Measurements from ENCODE around the gene DOCK3.
A peak's percentile ranks its signal among the peaks of the same experiment; 100 is the strongest.
"Not testable (repeated sequence)": the region's sequence is repeated elsewhere in the genome, so short reads cannot be mapped to it uniquely, and the experiment has no call there.

The DOCK3 gene

DNA sequence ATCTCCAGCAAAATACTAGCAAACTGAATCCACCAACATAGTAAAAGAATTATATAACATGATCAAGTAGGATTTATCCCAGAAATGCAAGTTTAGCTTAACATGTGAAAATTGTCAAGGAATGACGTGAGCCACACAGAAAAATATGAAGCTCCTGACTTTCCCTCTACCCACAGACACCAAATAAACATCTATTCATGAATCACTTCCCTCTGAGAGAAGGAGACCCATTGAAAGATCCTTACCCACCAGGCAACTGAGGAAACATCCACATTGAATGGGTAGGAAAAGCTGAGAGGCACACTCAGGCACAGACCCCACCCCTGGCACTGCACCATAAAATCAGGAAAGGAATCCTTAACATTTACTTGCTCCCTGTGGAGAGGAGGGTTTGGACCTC, 608.2 kb downstream of the DOCK3 start:
- Mint-ChIP-seq H3K27me3 (peaks cover 39% of the 10 kb centered on the region), H3K36me3 (peaks cover 7% of the 10 kb centered on the region), H3K4me3 (no peak overlapping the region), H3K9me3 (peaks cover 12% of the 10 kb centered on the region), H3K4me1 (no peaks in the 10 kb centered on the region), H3K27ac (no peak overlapping the region)
- no peak for ATAC-seq

DNA sequence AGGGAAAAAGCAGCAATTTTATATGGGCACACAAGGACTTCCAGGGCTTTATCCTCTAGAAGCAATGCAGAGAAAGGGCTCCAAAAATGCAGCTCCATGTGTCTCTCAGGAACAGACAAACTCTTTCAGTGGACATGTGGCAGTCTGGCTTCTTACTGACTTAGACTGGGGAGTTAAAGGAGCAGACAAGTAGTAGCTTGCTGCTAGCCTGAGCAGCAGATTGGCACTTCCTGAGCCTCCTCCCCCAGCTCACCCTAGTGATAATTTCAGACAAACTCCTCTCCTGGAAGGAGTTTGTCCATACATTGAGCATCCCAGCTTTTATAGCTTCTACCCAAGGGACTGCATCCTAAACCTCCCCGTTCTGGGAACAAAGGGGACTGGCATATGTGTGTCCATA, 608.7 kb downstream of the DOCK3 start:
- Mint-ChIP-seq H3K4me3 (no peak overlapping the region), H3K27me3 (peaks cover 39% of the 10 kb centered on the region), H3K36me3 (peaks cover 7% of the 10 kb centered on the region), H3K9me3 (peaks cover 12% of the 10 kb centered on the region), H3K27ac (no peak overlapping the region), H3K4me1 (no peaks in the 10 kb centered on the region)
- no peak for ATAC-seq

DNA sequence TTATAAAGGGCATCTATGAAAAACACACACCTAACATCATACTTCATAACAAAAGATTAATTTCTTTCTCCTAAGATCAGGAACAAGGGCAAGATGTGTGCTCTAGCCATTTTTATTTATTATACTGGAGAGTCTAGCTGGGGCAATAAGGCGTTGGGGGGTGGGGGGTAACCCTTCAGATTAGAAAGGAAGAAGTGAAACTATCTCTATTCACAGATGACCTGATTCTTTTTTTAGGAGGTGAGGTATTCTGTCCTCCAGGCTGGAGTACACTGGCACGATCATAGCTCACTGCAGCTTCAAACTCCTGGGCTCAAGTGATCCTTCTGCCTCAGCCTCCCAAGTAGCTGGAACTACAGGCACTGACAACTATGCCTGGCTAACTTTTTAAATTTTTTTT, 620.9 kb downstream of the DOCK3 start:
- peak; percentile 93 for ATAC-seq
- Mint-ChIP-seq H3K36me3 (peaks cover 7% of the 10 kb centered on the region), H3K27me3 (peaks cover 15% of the 10 kb centered on the region), H3K4me1 (peaks cover 15% of the 10 kb centered on the region), H3K4me3 (no peak overlapping the region), H3K27ac (no peak overlapping the region), H3K9me3 (peaks cover 9% of the 10 kb centered on the region)

DNA sequence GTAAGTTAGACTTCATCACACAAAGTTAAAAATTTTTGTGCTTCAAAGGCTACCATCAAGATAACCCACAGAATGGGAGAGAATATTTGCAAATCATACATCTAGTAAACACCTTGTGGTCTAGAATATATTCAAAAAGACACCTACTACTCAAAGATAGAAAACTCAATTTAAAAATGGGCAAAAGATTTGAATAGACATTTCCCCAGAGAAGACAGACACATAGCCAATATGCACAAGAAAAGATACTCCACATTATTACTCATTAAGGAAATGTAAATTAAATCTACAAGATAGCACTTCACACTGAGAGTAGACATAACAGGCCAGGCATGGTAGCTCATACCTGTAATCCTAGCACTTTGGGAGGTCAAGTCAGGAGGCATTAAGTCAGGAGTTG, 622.6 kb downstream of the DOCK3 start:
- H3K36me3 Mint-ChIP-seq: peaks cover 11% of the 10 kb centered on the region
- peaks cover 13% of the 10 kb centered on the region for H3K9me3 Mint-ChIP-seq
- peaks cover 15% of the 10 kb centered on the region for H3K4me1 Mint-ChIP-seq
- H3K27me3 Mint-ChIP-seq: peaks cover 24% of the 10 kb centered on the region
- H3K4me3 Mint-ChIP-seq: no peak overlapping the region
- ATAC-seq: no peak
- no peak overlapping the region for H3K27ac Mint-ChIP-seq

GRCh38 chr3:51304230-51304629, 629.5 kb downstream of the DOCK3 start:
- Mint-ChIP-seq H3K4me3 (no peak overlapping the region), H3K36me3 (peaks cover 20% of the 10 kb centered on the region), H3K9me3 (peaks cover 28% of the 10 kb centered on the region), H3K27ac (no peak overlapping the region), H3K4me1 (no peaks in the 10 kb centered on the region), H3K27me3 (peaks cover 60% of the 10 kb centered on the region)
- no peak for ATAC-seq

GRCh38 chr3:51306093-51306492, 631.4 kb downstream of the DOCK3 start:
- peaks cover 49% of the 10 kb centered on the region for H3K27me3 Mint-ChIP-seq
- no peak overlapping the region for H3K4me3 Mint-ChIP-seq

GRCh38 chr3:51307458-51307857, 632.7 kb downstream of the DOCK3 start:
- Mint-ChIP-seq H3K9me3 (peaks cover 15% of the 10 kb centered on the region), H3K4me1 (no peaks in the 10 kb centered on the region), H3K27ac (no peak overlapping the region), H3K36me3 (peaks cover 7% of the 10 kb centered on the region), H3K4me3 (no peak overlapping the region), H3K27me3 (peaks cover 35% of the 10 kb centered on the region)
- no peak for ATAC-seq

More at GRCh38 chr3:51306093-51306492, 631.4 kb downstream of the DOCK3 start:
- peaks cover 27% of the 10 kb centered on the region for H3K9me3 Mint-ChIP-seq
- H3K27ac Mint-ChIP-seq: no peak overlapping the region
- no peak for ATAC-seq
- no peaks in the 10 kb centered on the region for H3K4me1 Mint-ChIP-seq
- H3K36me3 Mint-ChIP-seq: peaks cover 19% of the 10 kb centered on the region

GRCh38 chr3:51307945-51308607, 633.3 kb downstream of the DOCK3 start:
- H3K9me3 Mint-ChIP-seq: peaks cover 11% of the 10 kb centered on the region
- ATAC-seq, H3K4me1 Mint-ChIP-seq, H3K36me3 Mint-ChIP-seq, H3K27ac Mint-ChIP-seq, H3K4me3 Mint-ChIP-seq: not testable (repeated sequence)
- H3K27me3 Mint-ChIP-seq: peaks cover 29% of the 10 kb centered on the region

DNA sequence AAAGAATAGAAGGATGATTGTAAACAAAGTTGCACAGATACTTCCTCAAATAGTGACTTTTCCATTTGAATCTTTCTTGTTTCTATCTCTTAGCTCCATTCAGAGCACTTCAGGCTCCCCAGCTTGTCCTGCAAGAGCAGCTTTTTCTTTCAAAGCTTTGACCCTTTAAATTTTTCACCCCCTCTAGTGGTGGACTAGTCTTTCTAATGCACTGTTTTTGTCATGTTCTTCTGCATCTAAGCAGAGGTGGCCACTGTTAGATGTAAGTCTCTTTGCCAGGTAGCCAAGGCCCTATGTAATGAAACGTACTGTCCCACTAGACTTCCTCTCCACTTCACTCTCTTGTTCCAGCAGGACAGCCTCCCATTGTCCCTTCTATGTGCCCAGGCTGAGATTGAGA, 636.3 kb downstream of the DOCK3 start:
- ATAC-seq: no peak
- H3K9me3 Mint-ChIP-seq: peaks cover 5% of the 10 kb centered on the region
- peaks cover 9% of the 10 kb centered on the region for H3K27me3 Mint-ChIP-seq

DNA sequence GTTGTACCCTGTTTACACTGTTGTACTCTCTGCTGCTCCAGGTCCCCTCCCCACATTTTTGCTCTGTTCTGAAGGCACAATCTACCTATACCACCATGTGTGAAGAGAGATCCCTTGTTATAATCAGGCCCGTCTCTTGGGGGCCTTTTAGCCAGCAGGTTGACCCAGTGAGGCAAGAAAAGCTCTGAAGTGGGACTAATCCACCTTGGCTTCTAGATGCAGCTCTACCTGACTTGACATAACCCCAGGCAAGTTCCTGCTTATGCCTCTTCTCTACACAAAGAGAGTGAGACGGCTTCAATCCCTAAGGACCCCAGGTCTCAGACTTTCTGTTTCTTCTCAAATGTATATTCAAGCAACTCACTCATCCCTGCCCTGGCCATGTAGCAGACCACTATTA, 653.5 kb downstream of the DOCK3 start:
- H3K4me3 Mint-ChIP-seq: no peak overlapping the region
- H3K4me1 Mint-ChIP-seq: no peaks in the 10 kb centered on the region
- H3K9me3 Mint-ChIP-seq: peaks cover 3% of the 10 kb centered on the region
- peaks cover 7% of the 10 kb centered on the region for H3K27me3 Mint-ChIP-seq
- H3K27ac Mint-ChIP-seq: no peak overlapping the region
- no peaks in the 10 kb centered on the region for H3K36me3 Mint-ChIP-seq
- ATAC-seq: no peak

More for the DNA sequence above, 636.3 kb downstream of the DOCK3 start:
- Mint-ChIP-seq H3K36me3 (peaks cover 7% of the 10 kb centered on the region), H3K4me1 (no peaks in the 10 kb centered on the region), H3K4me3 (no peak overlapping the region), H3K27ac (no peak overlapping the region)

- no peaks in the 10 kb centered on the region for H3K27me3 Mint-ChIP-seq
- no peaks in the 10 kb centered on the region for H3K36me3 Mint-ChIP-seq
- H3K27ac Mint-ChIP-seq: no peak overlapping the region
- no peak for ATAC-seq
- H3K4me3 Mint-ChIP-seq: no peak overlapping the region
- no peaks in the 10 kb centered on the region for H3K9me3 Mint-ChIP-seq
- H3K4me1 Mint-ChIP-seq: no peaks in the 10 kb centered on the region
These were observed 655.3 kb downstream of the DOCK3 start for GRCh38 chr3:51330046-51330445.

GRCh38 chr3:51332156-51332555, 657.4 kb downstream of the DOCK3 start:
- ATAC-seq: no peak
- H3K9me3 Mint-ChIP-seq: no peaks in the 10 kb centered on the region
- H3K27me3 Mint-ChIP-seq: no peaks in the 10 kb centered on the region
- H3K4me3 Mint-ChIP-seq: no peak overlapping the region
- no peaks in the 10 kb centered on the region for H3K4me1 Mint-ChIP-seq
- H3K36me3 Mint-ChIP-seq: no peaks in the 10 kb centered on the region
- no peak overlapping the region for H3K27ac Mint-ChIP-seq

DNA sequence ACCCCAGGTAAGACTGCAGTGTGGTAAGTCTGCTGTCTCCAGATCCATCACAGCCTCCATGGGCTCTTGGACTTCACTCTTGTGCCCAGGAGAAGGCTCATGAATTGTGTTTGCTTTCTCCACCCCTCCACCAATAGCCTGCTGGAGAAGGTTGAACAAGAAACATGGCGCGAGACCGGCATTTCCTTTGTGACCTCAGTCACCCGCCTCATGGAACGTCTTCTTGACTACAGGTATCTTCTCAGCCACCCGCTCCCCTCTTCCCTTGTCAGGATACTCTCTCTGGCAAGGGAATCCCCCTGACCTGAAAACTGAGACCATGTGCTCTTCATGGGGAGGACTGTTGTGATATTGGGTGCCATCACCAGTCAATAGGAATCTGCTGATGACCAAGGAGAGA, 658.3 kb downstream of the DOCK3 start:
- Mint-ChIP-seq H3K27ac (no peak overlapping the region), H3K4me3 (no peak overlapping the region), H3K36me3 (no peaks in the 10 kb centered on the region), H3K27me3 (no peaks in the 10 kb centered on the region), H3K9me3 (no peaks in the 10 kb centered on the region), H3K4me1 (no peaks in the 10 kb centered on the region)
- no peak for ATAC-seq

- Mint-ChIP-seq H3K4me1 (no peaks in the 10 kb centered on the region), H3K4me3 (no peak overlapping the region), H3K9me3 (no peaks in the 10 kb centered on the region), H3K27ac (no peak overlapping the region), H3K36me3 (no peaks in the 10 kb centered on the region), H3K27me3 (no peaks in the 10 kb centered on the region)
- ATAC-seq: no peak
These were observed 661.5 kb downstream of the DOCK3 start for GRCh38 chr3:51336261-51336660.

- ATAC-seq: no peak
- Mint-ChIP-seq H3K27me3 (no peaks in the 10 kb centered on the region), H3K27ac (no peak overlapping the region), H3K4me1 (no peaks in the 10 kb centered on the region), H3K9me3 (no peaks in the 10 kb centered on the region), H3K36me3 (no peaks in the 10 kb centered on the region), H3K4me3 (no peak overlapping the region)
These were observed 662.9 kb downstream of the DOCK3 start for GRCh38 chr3:51337666-51338065.

DNA sequence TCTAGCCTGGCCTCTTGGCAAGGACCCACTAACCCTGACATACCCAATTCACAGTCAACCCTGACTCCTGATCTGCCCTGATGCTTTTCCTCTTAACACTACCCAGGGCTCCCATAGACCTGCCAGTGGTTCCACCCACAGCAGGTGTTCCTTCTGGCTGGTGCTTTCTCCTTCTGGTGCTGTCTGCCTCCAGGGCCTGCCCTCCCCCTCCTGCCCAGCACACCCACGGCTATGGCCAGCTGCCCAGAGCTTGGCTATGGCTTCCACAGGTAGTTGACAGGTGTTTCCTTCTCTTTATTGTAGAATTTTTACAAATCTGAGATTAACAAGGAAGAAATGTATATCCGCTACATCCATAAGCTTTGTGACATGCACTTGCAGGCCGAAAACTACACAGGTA, 663.9 kb downstream of the DOCK3 start:
- no peak overlapping the region for H3K4me3 Mint-ChIP-seq
- H3K4me1 Mint-ChIP-seq: no peaks in the 10 kb centered on the region
- H3K9me3 Mint-ChIP-seq: no peaks in the 10 kb centered on the region
- ATAC-seq: no peak
- no peaks in the 10 kb centered on the region for H3K36me3 Mint-ChIP-seq
- no peaks in the 10 kb centered on the region for H3K27me3 Mint-ChIP-seq
- H3K27ac Mint-ChIP-seq: no peak overlapping the region

Measured in stimulated activated memory B cell treated with anti-CD40 and anti-IgM and Interleukin-4, amounts not matched to agents 10 μg/mL and 1 μg/mL and 100 μg/mL, for 72 hours (primary cell).